GM12892 (cell line): ENCODE results near the gene HES2.

Experiments
- POLR2A ChIP-seq: IDR thresholded peaks from 2 replicates; pipeline ENCODE4 v1.6.1; 2011; ENCODE audit warnings: low read depth, low read length, control low read depth
- POLR2AphosphoS5 ChIP-seq: IDR thresholded peaks from 2 replicates; pipeline ENCODE4 v1.6.1; 2011; ENCODE audit warnings: low read depth, low read length, control low read depth

- TF ChIP-seq POLR2AphosphoS5 (no peak), POLR2A (no peak)
Measured at GRCh38 chr1:6424000-6424565, 4.4 kb upstream of the HES2 start.
